ENCODE measurements around the gene PRRG4.

Gene PRRG4

DNA sequence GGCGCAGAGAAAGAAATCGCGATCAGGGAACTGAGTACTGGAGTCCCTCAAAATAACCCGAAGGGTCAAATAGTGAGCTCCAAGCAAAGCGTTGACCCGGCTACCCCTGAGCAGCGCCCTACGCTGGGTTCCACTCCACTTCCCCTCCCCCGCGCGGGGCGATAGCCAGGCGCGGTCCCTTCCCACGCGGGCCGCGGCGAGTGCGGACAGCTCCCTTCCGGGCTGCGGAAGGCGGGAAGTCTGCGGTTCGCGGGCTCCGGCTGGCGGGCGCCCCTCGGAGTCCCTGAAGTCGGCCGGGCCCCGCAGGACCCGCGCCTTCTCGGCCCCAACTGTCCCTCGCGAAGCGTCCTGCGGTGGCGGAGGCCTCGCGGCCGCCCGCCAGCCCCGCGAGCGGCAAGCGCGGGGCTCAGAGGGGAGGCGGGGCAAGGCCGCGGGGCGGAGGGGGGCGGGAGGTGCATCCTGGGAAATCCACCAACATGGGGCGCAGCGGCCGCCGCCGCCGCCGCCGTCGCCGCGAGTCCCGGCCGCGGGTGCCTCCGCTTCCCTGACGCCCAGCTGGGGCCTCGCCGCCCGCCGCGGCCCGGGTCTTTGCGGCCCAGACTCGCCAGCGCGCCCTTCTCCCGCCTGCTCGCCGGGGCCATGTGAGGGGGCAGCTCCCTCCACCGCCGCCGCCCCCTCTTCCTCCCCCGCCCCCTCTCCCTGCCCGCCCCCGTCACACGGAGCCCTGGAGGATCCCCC is 62.8 kb downstream of the PRRG4 start, which contains the start of gene QSER1:
Gene QSER1, plus strand, starts transcription at position 457 of the 738 bp plus-strand sequence. CDS start 315 bp downstream, outside the sequence.
- Histone ChIP-seq H3K4me3 (ENCODE audit: low read length) (peak within 1 kb of the TSS; percentile 97), H3K4me1 (ENCODE audit: insufficient read depth, low read length) (peaks cover 26% of the 10 kb centered on the region), H3K27me3 (ENCODE audit: insufficient read depth, low read length) (no peaks in the 10 kb centered on the region), H2AFZ (ENCODE audit: low read depth, low read length) (peak within 1 kb of the TSS; percentile 100), H3K9me3 (ENCODE audit: low read length) (peaks cover 2% of the 10 kb centered on the region), H3K36me3 (ENCODE audit: insufficient read depth, low read length) (no peaks in the 10 kb centered on the region)

DNA sequence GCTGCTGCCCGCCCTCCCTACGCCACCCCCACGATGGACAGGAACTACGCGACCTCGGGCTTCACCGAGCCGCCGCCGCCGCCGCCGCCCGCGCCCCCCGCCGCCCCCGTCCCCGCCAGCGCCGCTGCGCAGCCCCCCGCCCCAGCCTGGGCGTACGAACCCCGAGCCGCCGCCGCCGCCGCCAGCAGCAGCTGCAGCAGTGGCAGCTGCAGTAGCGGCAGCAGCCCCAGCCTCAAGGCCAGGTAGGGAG is 63.3 kb downstream of the PRRG4 start:
- Histone ChIP-seq H3K4me1 (ENCODE audit: insufficient read depth, low read length) (peaks cover 26% of the 10 kb centered on the region), H3K27me3 (ENCODE audit: insufficient read depth, low read length) (no peaks in the 10 kb centered on the region), H3K9me3 (ENCODE audit: low read length) (no peaks in the 10 kb centered on the region), H3K36me3 (ENCODE audit: insufficient read depth, low read length) (peaks cover 3% of the 10 kb centered on the region), H3K4me3 (ENCODE audit: low read length) (peak overlapping the region; percentile 97), H2AFZ (ENCODE audit: low read depth, low read length) (peak overlapping the region; percentile 89)

DNA sequence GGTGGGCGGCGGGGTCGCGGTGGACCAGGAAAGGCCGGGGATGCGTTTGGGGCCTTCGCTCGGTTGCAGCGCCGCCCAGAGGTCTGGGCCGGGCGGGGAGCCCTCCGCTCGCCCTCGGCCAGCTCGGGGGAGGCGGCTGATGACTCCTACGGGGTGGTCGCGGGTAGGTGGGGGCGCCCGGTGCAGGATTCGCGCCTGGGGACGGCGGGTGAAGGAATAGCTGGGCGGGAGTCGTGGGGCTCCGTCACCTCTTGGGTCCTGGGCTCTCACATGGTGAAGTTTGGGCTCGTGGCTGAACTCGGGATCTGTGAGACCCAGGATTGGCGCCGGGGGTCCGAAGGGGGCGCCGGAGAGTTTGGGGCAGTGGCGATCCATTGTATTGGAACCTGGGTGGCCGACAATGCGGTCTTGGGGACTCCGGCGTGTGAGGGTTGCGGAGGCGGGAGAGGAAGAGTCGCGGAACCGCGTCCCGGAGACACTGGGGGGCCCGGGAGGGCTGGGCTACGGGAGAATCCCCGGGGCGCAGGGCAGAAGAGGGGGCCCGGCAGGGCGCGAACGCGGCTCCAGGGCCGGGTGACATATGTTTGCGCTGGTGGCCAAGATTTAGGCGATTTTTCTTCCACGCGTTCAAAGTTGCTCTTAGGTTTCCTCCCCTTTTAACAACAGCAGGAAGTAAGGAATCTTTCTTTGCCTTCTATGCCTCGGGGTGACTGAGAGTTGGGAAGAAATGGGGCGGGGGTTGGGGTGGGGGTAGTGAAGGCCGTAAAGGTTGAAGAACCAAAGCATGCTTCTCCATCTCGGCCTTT is 63.8 kb downstream of the PRRG4 start:
- Histone ChIP-seq H3K4me1 (ENCODE audit: insufficient read depth, low read length) (peaks cover 26% of the 10 kb centered on the region), H3K36me3 (ENCODE audit: insufficient read depth, low read length) (peaks cover 6% of the 10 kb centered on the region), H2AFZ (ENCODE audit: low read depth, low read length) (peak overlapping the region; percentile 89), H3K27me3 (ENCODE audit: insufficient read depth, low read length) (no peaks in the 10 kb centered on the region), H3K4me3 (ENCODE audit: low read length) (peak overlapping the region; percentile 97), H3K9me3 (ENCODE audit: low read length) (no peaks in the 10 kb centered on the region)

DNA sequence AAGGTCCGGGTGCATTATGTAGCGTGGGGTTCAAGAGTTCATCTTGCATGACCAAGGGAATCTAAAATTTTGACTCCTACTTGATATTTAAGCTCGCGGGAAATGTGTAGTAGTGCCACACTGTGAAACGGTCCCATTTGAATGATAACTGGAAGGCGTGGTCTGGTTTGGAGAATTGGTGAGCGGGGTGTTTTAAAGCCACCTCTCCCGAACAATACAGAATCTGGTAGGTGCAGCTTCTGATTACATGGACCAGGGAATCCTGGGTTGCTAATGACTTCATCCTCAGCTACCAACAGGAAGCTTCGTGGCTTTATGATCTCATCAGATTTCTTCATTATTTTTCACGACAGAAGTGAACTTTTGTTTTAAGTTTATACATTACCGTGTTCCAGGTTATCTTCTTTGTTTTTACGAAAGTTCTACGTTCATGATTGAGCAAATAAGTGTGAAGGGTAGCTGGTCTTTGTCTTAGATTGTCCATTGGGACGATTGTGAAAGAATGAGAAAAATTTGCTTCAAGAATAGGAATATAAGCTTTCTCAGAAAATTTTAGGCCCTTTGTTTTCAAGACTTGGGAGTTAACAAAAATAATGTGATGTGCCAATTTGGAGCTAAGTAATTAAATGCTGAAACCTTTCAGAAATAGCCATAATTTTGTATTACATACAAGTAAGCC is 64.6 kb downstream of the PRRG4 start:
- Histone ChIP-seq H3K9me3 (ENCODE audit: low read length) (no peaks in the 10 kb centered on the region), H3K4me1 (ENCODE audit: insufficient read depth, low read length) (peaks cover 26% of the 10 kb centered on the region), H2AFZ (ENCODE audit: low read depth, low read length) (no peak overlapping the region), H3K36me3 (ENCODE audit: insufficient read depth, low read length) (peaks cover 9% of the 10 kb centered on the region), H3K4me3 (ENCODE audit: low read length) (peak overlapping the region; percentile 97), H3K27me3 (ENCODE audit: insufficient read depth, low read length) (no peaks in the 10 kb centered on the region)

DNA sequence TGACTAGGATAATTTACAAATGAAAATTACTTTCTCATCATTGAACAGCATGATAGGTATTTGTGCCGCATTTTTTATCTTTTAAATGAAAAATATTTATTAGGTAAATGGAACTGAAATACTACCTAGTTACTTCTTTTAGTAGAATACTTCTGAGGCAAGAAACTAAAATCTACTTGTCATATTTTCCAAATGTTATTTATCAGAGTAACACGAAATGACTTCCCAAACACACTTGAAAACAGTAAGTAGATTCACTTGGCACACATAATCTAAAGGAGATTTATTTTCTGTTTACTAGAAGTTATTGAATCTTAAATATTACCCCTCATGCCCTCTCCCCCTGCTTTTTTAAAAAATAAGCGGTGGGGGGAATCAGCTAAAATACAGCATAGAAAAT is 65.2 kb downstream of the PRRG4 start:
- H3K27me3 ChIP-seq (ENCODE audit: insufficient read depth, low read length): no peaks in the 10 kb centered on the region
- H3K9me3 ChIP-seq (ENCODE audit: low read length): no peaks in the 10 kb centered on the region
- H2AFZ ChIP-seq (ENCODE audit: low read depth, low read length): no peak overlapping the region
- peak overlapping the region; percentile 97 for H3K4me3 ChIP-seq (ENCODE audit: low read length)
- peaks cover 15% of the 10 kb centered on the region for H3K36me3 ChIP-seq (ENCODE audit: insufficient read depth, low read length)
- H3K4me1 ChIP-seq (ENCODE audit: insufficient read depth, low read length): peaks cover 26% of the 10 kb centered on the region

DNA sequence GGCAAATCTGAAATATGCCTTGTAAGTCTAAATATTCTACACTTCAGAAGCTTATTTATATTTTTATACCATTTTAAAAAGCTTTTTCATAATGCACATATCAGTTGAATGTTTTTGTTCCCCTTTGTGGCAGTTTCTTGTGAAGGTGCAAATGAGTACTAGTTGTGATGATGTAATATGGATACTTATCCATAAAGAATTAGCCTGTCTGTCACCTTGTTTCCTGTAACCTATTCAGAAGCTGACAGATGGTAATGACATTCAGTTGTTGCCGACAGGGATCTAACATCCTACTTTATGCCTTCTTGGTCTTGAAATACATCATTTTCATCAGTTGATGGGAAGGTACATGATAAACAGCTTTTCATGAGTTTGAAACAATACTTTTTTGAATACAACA is 65.7 kb downstream of the PRRG4 start:
- H3K9me3 ChIP-seq (ENCODE audit: low read length): no peaks in the 10 kb centered on the region
- H3K4me3 ChIP-seq (ENCODE audit: low read length): peak overlapping the region; percentile 97

DNA sequence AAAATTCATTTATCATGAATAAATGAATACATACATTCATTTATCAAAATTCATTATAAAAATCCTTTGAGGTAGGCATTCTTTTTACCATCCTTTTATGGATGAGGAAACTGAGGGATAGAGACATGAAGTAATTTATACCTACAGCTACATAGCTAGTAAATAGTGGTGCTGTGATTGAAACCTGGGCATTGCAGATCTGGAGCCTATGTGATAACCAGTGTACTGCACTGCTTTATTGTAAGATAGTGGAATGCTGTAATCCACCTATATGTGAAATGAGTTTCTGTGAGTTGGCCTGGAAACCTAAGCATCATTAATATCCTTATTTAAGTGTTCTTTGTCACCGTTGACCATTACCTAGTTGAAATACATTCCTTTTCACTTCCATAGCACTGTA is 67.4 kb downstream of the PRRG4 start:
- Histone ChIP-seq H3K27me3 (ENCODE audit: insufficient read depth, low read length) (no peaks in the 10 kb centered on the region), H2AFZ (ENCODE audit: low read depth, low read length) (no peak overlapping the region), H3K4me3 (ENCODE audit: low read length) (no peak overlapping the region), H3K4me1 (ENCODE audit: insufficient read depth, low read length) (peaks cover 15% of the 10 kb centered on the region), H3K36me3 (ENCODE audit: insufficient read depth, low read length) (peaks cover 16% of the 10 kb centered on the region), H3K9me3 (ENCODE audit: low read length) (no peaks in the 10 kb centered on the region)

More for the DNA sequence above, 65.7 kb downstream of the PRRG4 start:
- Histone ChIP-seq H3K36me3 (ENCODE audit: insufficient read depth, low read length) (peaks cover 16% of the 10 kb centered on the region), H2AFZ (ENCODE audit: low read depth, low read length) (no peak overlapping the region), H3K27me3 (ENCODE audit: insufficient read depth, low read length) (no peaks in the 10 kb centered on the region), H3K4me1 (ENCODE audit: insufficient read depth, low read length) (peaks cover 26% of the 10 kb centered on the region)

DNA sequence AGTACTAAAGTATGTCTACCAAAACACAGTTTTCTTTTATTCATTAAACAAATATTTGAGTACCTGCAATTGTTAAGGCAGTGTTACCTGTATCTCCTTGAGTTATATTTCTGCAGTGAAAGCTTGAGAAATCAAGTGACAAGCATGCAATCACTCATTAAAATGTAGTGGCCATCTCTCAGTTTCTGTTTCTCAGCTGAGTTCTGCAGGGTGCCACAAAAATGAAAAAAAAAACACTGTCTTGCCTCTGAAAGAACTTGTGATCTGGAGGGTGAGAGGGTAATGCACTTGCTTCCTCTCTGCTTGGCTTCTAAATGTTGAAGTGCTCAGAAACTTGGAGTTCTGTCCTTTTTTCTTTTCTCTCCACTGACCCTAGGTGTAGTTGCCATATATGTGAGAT is 69.7 kb downstream of the PRRG4 start:
- peaks cover 19% of the 10 kb centered on the region for H3K36me3 ChIP-seq (ENCODE audit: insufficient read depth, low read length)
- no peaks in the 10 kb centered on the region for H3K27me3 ChIP-seq (ENCODE audit: insufficient read depth, low read length)
- no peaks in the 10 kb centered on the region for H3K9me3 ChIP-seq (ENCODE audit: low read length)
- H3K4me3 ChIP-seq (ENCODE audit: low read length): no peak overlapping the region
- no peak overlapping the region for H2AFZ ChIP-seq (ENCODE audit: low read depth, low read length)
- peaks cover 15% of the 10 kb centered on the region for H3K4me1 ChIP-seq (ENCODE audit: insufficient read depth, low read length)

DNA sequence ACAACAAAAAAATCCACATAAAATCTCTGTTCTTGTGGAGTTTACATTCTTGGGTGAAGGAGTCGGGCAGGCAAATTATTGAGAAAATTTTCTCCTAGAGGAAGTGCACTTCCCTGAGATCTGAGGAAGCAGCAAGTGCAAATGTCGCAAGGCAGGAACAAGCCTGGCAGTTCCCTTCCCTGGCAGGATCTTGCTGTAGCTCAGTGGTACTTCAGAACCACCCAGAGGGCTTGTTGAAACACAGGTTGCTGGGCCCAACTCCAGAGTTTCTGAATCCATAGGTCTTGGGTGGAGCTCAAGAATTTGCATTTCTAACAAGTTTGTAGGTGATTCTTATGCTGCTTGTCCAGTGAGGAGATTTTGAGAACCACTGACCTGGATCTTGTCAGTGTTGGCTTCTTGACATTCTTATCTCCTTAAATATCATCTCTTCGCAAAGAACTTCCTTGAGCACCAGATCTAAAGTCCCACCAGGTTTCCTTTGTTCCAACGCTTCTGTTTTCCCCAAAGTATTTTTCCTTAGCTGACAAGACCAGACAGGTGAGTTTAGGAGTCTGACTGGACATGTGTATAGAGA is 72.5 kb downstream of the PRRG4 start:
- Histone ChIP-seq H3K4me3 (ENCODE audit: low read length) (no peak overlapping the region), H3K9me3 (ENCODE audit: low read length) (no peaks in the 10 kb centered on the region), H2AFZ (ENCODE audit: low read depth, low read length) (no peak overlapping the region), H3K27me3 (ENCODE audit: insufficient read depth, low read length) (no peaks in the 10 kb centered on the region), H3K36me3 (ENCODE audit: insufficient read depth, low read length) (peaks cover 21% of the 10 kb centered on the region), H3K4me1 (ENCODE audit: insufficient read depth, low read length) (no peaks in the 10 kb centered on the region)

DNA sequence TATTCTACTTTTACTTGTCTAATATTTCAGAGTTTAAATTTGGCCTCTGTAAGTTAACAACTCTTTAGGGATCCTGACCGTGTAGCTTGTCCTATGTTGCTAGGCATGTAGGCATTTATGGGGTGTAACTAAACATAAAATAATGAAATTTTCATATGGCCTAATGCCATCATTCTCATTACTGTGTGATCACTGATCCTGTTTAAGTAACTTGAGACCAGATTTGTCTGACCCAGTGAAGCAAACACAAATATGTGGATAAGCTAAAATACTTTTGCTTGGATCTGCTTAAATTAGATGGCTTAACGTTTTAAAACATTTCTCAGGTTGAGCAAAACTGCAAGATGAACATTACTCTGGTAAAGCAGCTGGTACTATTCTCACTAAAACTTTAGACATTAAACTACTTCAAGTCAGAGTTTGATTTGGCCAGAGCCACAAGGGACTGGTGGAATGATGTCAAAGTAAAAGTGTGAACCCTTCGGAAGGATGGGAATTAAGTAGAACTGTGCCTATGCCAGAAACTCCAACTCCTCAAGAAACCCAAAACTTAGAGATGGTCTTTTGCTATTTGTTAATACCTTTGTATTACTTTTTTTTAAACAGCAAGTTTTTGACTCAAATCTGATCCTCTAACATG is 75.4 kb downstream of the PRRG4 start:
- H3K36me3 ChIP-seq (ENCODE audit: insufficient read depth, low read length): peaks cover 5% of the 10 kb centered on the region

More for the DNA sequence above, 75.4 kb downstream of the PRRG4 start:
- Histone ChIP-seq H3K9me3 (ENCODE audit: low read length) (no peaks in the 10 kb centered on the region), H3K4me1 (ENCODE audit: insufficient read depth, low read length) (no peaks in the 10 kb centered on the region), H3K4me3 (ENCODE audit: low read length) (no peak overlapping the region), H2AFZ (ENCODE audit: low read depth, low read length) (no peak overlapping the region), H3K27me3 (ENCODE audit: insufficient read depth, low read length) (no peaks in the 10 kb centered on the region)
